Keratinocyte (primary cell): ENCODE results near the gene KRT5.

Experiments
- CTCF ChIP-seq, 3 experiments: IDR thresholded peaks in 1 of 3; conservative IDR thresholded peaks in 1 of 3; optimal IDR thresholded peaks in 1 of 3; 2 replicates in 2 of 3; 3 replicates in 1 of 3; pipeline versions ENCODE3 to v1.5.1; 2011; ENCODE audit warnings: low read length in 3 of 3, mild to moderate bottlenecking in 3 of 3, moderate library complexity in 2 of 3, control low read depth in 1 of 3, inconsistent platforms in 1 of 3; ENCODE audit not compliant: insufficient read depth in 2 of 3; ENCODE audit errors: extremely low read depth in 1 of 3
- EZH2 ChIP-seq: IDR thresholded peaks from one replicate; pipeline ENCODE4 v1.6.1; 2012; ENCODE audit warnings: inconsistent platforms, mild to moderate bottlenecking, low read length, moderate library complexity

- TF ChIP-seq EZH2 (no peak), CTCF (optimal IDR thresholded peaks at IDR 0.05 in 1 of 3, IDR thresholded peaks at IDR 0.05 in 1 of 3, conservative IDR thresholded peaks at IDR 0.05 in 1 of 3; ENCODE audit: extremely low read depth in 1 of 3, insufficient read depth in 2 of 3, low read length in 3 of 3) (no peak)
These were observed 5.5 kb downstream of the KRT5 start for GRCh38 chr12:52514471-52515318.
